ENCODE data around the gene FANCM.

GRCh38 chr14:45199230-45199629 lies 63.5 kb downstream of the FANCM start:
- TF ChIP-seq EZH2 (IDR thresholded peaks at IDR 0.05): no peak
- TF ChIP-seq POLR2AphosphoS5 (IDR thresholded peaks at IDR 0.05; ENCODE audit: borderline replicate concordance, low read depth, low read length): no peak
- TF ChIP-seq FOXP2 (optimal IDR thresholded peaks at IDR 0.05; ENCODE audit: control extremely low read depth, extremely low read length, insufficient read depth): no peak

All from SK-N-MC (cell line).